Spleen (tissue), 11 donors: ENCODE results near the gene OR10Z1. TPM values are rescaled to one million over a fixed set of nuclear protein-coding genes. Genes with fewer than 3 reads are reported as not detected.

ENCODE experiments used
- DNase-seq: peaks from one replicate; pipeline ENCODE4 v3.0.0-alpha.2; 2020
- H3K27ac ChIP-seq, 8 donors: fragments of 200-600 bp; sonication (generic) in 7 of 8; 1 replicate in 4 of 8; 2 replicates in 4 of 8; pipeline versions ENCODE4 v1.5.0 to v1.8.0; 2016 to 2021; ENCODE audit warnings: inconsistent platforms in 4 of 8, mild to moderate bottlenecking in 4 of 8, moderate library complexity in 1 of 8
- H3K27me3 ChIP-seq, 7 donors: fragments of 200-600 bp; sonication (generic) in 6 of 7; replicated peaks in 1 of 7; 1 replicate in 4 of 7; 2 replicates in 3 of 7; pipeline versions ENCODE4 v1.5.0 to v1.8.0; 2016 to 2021; ENCODE audit warnings: inconsistent platforms in 3 of 7, mild to moderate bottlenecking in 1 of 7
- H3K36me3 ChIP-seq, 6 donors: fragments of 200-600 bp; sonication (generic) in 5 of 6; 1 replicate in 4 of 6; 2 replicates in 2 of 6; pipeline versions ENCODE4 v1.5.0 to v1.8.0; 2016 to 2021; ENCODE audit warnings: inconsistent platforms in 2 of 6
- H3K4me1 ChIP-seq, 6 donors: fragments of 200-600 bp; sonication (generic) in 5 of 6; 1 replicate in 3 of 6; 2 replicates in 3 of 6; pipeline versions ENCODE4 v1.5.0 to v1.8.0; 2016 to 2021; ENCODE audit warnings: inconsistent platforms in 3 of 6
- H3K4me3 ChIP-seq, 8 donors: fragments of 200-600 bp; sonication (generic) in 7 of 8; 1 replicate in 4 of 8; 2 replicates in 4 of 8; pipeline versions ENCODE4 v1.5.0 to v1.8.0; 2016 to 2021; ENCODE audit warnings: inconsistent platforms in 4 of 8, mild to moderate bottlenecking in 4 of 8, moderate library complexity in 2 of 8
- H3K9me3 ChIP-seq, 8 donors: fragments of 200-600 bp; sonication (generic) in 7 of 8; 1 replicate in 4 of 8; 2 replicates in 4 of 8; pipeline versions ENCODE4 v1.5.0 to v1.8.0; 2016 to 2021; ENCODE audit warnings: inconsistent platforms in 4 of 8
- CTCF ChIP-seq, 11 experiments: fragments of 200-600 bp in 7 of 11; fragments of 450-650 bp in 4 of 11; sonication (generic) in 4 of 11; IDR thresholded peaks in 8 of 11; conservative IDR thresholded peaks in 3 of 11; 1 replicate in 7 of 11; 2 replicates in 4 of 11; pipeline versions ENCODE4 v1.4.0 to v1.8.0; 2016 to 2021; ENCODE audit warnings: antibody characterized with exemption in 11 of 11, inconsistent platforms in 4 of 11, mild to moderate bottlenecking in 1 of 11
- POLR2A ChIP-seq, 3 donors: fragments of 450-650 bp; IDR thresholded peaks; one replicate each; pipeline ENCODE4 v1.5.1; 2017; ENCODE audit warnings: antibody characterized with exemption in 3 of 3, mild to moderate bottlenecking in 1 of 3
- POLR2AphosphoS5 ChIP-seq, 3 donors: sonication (generic); formaldehyde crosslinking; IDR thresholded peaks; one replicate each; pipeline ENCODE4 v1.5.1; 2017; ENCODE audit warnings: antibody characterized with exemption in 3 of 3
- WGBS, 5 donors: extraction: QIAGEN DNeasy Blood & Tissue Kit in 3 of 5; methylation state at CpG; one replicate each; pipeline versions ENCODE4 v1.1.5 to v1.1.7; 2013 to 2018; 5-methylcytosine and 5-hydroxymethylcytosine counted together
- intact Hi-C: fragments of 100-400 bp; cut with DNase I; formaldehyde crosslinking; loops from one replicate; pipeline ENCODE4 v1.15.0; 2023; ENCODE audit warnings: low total_unique reads
- polyA plus RNA-seq, 3 donors: library from polyadenylated mRNA; stranded (reverse); fragments of 200-250 nt; gene quantifications; one replicate each; pipeline ENCODE4 v1.2.1, GENCODE V29; 2013
- total RNA-seq, 7 donors: library from RNA; depleted of rRNA in 3 of 7; stranded (reverse); fragments of >200 nt in 3 of 7; fragmentation: NEBNext Ultra II Directional in 4 of 7; extraction: Animal tissue kit (Norgen Biotek cat#: 25700) in 4 of 7; gene quantifications; one replicate each; pipeline versions ENCODE4 v1.1.0 to v1.2.1, GENCODE V29; 2016 to 2021
- donor health status: healthy with polysubstance abuse.
- donor health status: DM: no; HTN: no; CAD: no; lungs with moderate emphysema.
- donor health status: DM: no; HTN: no; CAD: no.
- donor health status: Bipolar disorder and iron deficiency.
- donor health status: healthy.
- donor health status: DM: no; HTN: no; CAD: no.
- donor health status: DM: yes; HTN: yes; CAD: no.

OR10Z1 gene
- total and polyA plus RNA-seq, 10 donors, result not detected

- Histone ChIP-seq H3K27ac (peak overlapping the region in 2 of 8 donors; percentile 5 to 28), H3K36me3 (no peaks in the 10 kb centered on the region), H3K27me3 (no peaks in the 10 kb centered on the region), H3K9me3 (no peaks in the 10 kb centered on the region), H3K4me3 (no peak overlapping the region), H3K4me1 (peaks cover 0 to 27% (median 11%) of the 10 kb centered on the region in 6 donors)
- no peak for DNase-seq
- TF ChIP-seq CTCF (IDR thresholded peaks at IDR 0.05 in 8 of 11, conservative IDR thresholded peaks at IDR 0.05 in 3 of 11), result no peak
- TF ChIP-seq POLR2A (IDR thresholded peaks at IDR 0.05), result no peak
- no peak for TF ChIP-seq POLR2AphosphoS5 (IDR thresholded peaks at IDR 0.05)
- intact Hi-C loops, result no loop called here
- 31 to 39% (median 33%) methylated on average over 2 of the region's 2 CpGs for whole genome bisulfite sequencing, 5 donors
These were observed 39.4 kb downstream of the OR10Z1 start for GRCh38 chr1:158644449-158644848.

- peak overlapping the region in 1 of 8 donors; percentile 49 for H3K27ac ChIP-seq
- WGBS, 5 donors, result 52 to 88% (median 73%) methylated on average over 1 of the region's 1 CpG
- no peaks in the 10 kb centered on the region for H3K27me3 ChIP-seq
- no peaks in the 10 kb centered on the region for H3K36me3 ChIP-seq
- H3K4me3 ChIP-seq, result no peak overlapping the region
- DNase-seq, result no peak
- intact Hi-C loops, result no loop called here
- H3K4me1 ChIP-seq, result peaks cover 0 to 27% (median 11%) of the 10 kb centered on the region in 6 donors
- H3K9me3 ChIP-seq, result no peaks in the 10 kb centered on the region
- TF ChIP-seq POLR2AphosphoS5 (IDR thresholded peaks at IDR 0.05), result no peak
- no peak for TF ChIP-seq CTCF (IDR thresholded peaks at IDR 0.05 in 8 of 11, conservative IDR thresholded peaks at IDR 0.05 in 3 of 11)
- TF ChIP-seq POLR2A (IDR thresholded peaks at IDR 0.05), result no peak
These were observed 41.4 kb downstream of the OR10Z1 start for GRCh38 chr1:158646465-158646864.

- Histone ChIP-seq H3K27ac (no peak overlapping the region), H3K4me3 (no peak overlapping the region), H3K36me3 (no peaks in the 10 kb centered on the region), H3K4me1 (peaks cover 0 to 45% (median 13%) of the 10 kb centered on the region in 6 donors), H3K9me3 (no peaks in the 10 kb centered on the region), H3K27me3 (no peaks in the 10 kb centered on the region)
- DNase-seq, result no peak
- TF ChIP-seq CTCF (IDR thresholded peaks at IDR 0.05 in 8 of 11, conservative IDR thresholded peaks at IDR 0.05 in 3 of 11), result peak in 2 of 11 experiments; percentile 12 to 18
- no peak for TF ChIP-seq POLR2A (IDR thresholded peaks at IDR 0.05)
- intact Hi-C loops, result no loop called here
These were observed 44.0 kb downstream of the OR10Z1 start for GRCh38 chr1:158649052-158649451.

- no peak overlapping the region for H3K4me3 ChIP-seq
- no peaks in the 10 kb centered on the region for H3K36me3 ChIP-seq
- H3K27me3 ChIP-seq, result no peaks in the 10 kb centered on the region
- intact Hi-C loops, result no loop called here
- H3K4me1 ChIP-seq, result peaks cover 0 to 29% (median 11%) of the 10 kb centered on the region in 6 donors
- H3K27ac ChIP-seq, result no peak overlapping the region
- no peaks in the 10 kb centered on the region for H3K9me3 ChIP-seq
- no peak for DNase-seq
- TF ChIP-seq POLR2AphosphoS5 (IDR thresholded peaks at IDR 0.05) (no peak), CTCF (IDR thresholded peaks at IDR 0.05 in 8 of 11, conservative IDR thresholded peaks at IDR 0.05 in 3 of 11) (no peak), POLR2A (IDR thresholded peaks at IDR 0.05) (no peak)
- 81 to 92% (median 88%) methylated on average over 7 of the region's 7 CpGs for WGBS, 5 donors
These were observed 47.8 kb downstream of the OR10Z1 start for GRCh38 chr1:158652721-158653334.
